HepG2 (cell line): ENCODE data around the gene RP2. TPM values are rescaled to one million over a fixed set of nuclear protein-coding genes. Genes with fewer than 3 reads are reported as not detected.

Experiments used
- ATAC-seq: fragments of 200-7000 bp; cut with Tn5 transposase; 3 replicates; pipeline ENCODE4 v1.9.1; 2020; ENCODE audit warnings: mild to moderate bottlenecking, moderate library complexity
- BruUV-seq: library from RNA; stranded (reverse); fragments of 400-500 nt; replicated peaks from 2 replicates; lab custom pipeline; 2021; lab: Mats Ljungman, UMichigan
- CTCF ChIA-PET: fragments of 300-600 bp; formaldehyde crosslinking; extraction: SDS; loops from one replicate; lab custom pipeline; 2021; ENCODE audit warnings: low total read pairs, inconsistent platforms, low intra/inter-chr PET ratio; lab: Yijun Ruan, JAX
- POLR2A ChIA-PET: fragments of 350-600 bp; sonication (Branson Sonifier 250); formaldehyde crosslinking; loops from one replicate; lab custom pipeline; 2020; ENCODE audit warnings: antibody characterized with exemption, inconsistent platforms; lab: Yijun Ruan, JAX
- DNase-seq: peaks from one replicate; pipeline ENCODE4 v3.0.0-alpha.2; 2015; ENCODE audit warnings: low spot score
- FAIRE-seq: peaks from 3 replicates; lab custom pipeline; 2011; peaks lifted over from hg19 to GRCh38; lab: Jason Lieb, UNC
- H2AFZ ChIP-seq: one replicate; pipeline ENCODE4 v1.6.1; 2011; ENCODE audit warnings: low read length, inconsistent platforms
- H3K27ac ChIP-seq: fragments of 300-600 bp; 3 replicates; pipeline ENCODE4 v1.8.0; 2011; ENCODE audit warnings: mixed run types, mild to moderate bottlenecking, mixed read lengths, low read length, inconsistent platforms; ENCODE audit not compliant: insufficient read depth; ENCODE audit errors: extremely low read length
- H3K27me3 ChIP-seq, 2 experiments: fragments of 200-600 bp in 1 of 2; 2 replicates in 1 of 2; 3 replicates in 1 of 2; pipeline versions ENCODE4 v1.6.0 to v1.8.0; 2011; ENCODE audit warnings: low read length in 2 of 2, mild to moderate bottlenecking in 2 of 2, moderate library complexity in 2 of 2, inconsistent platforms in 1 of 2; ENCODE audit not compliant: insufficient read depth in 2 of 2, control insufficient read depth in 1 of 2
- H3K36me3 ChIP-seq, 2 experiments: fragments of 200-600 bp in 1 of 2; replicated peaks in 1 of 2; 2 replicates in 1 of 2; 3 replicates in 1 of 2; pipeline versions ENCODE4 v1.5.1 to v1.8.0; 2011; ENCODE audit warnings: low read length in 2 of 2, inconsistent platforms in 1 of 2; ENCODE audit not compliant: insufficient read depth in 2 of 2, control insufficient read depth in 1 of 2
- H3K4me1 ChIP-seq: 2 replicates; pipeline ENCODE4 v1.5.1; 2012; ENCODE audit warnings: low read length, inconsistent platforms; ENCODE audit not compliant: insufficient read depth
- H3K4me2 ChIP-seq: 2 replicates; pipeline ENCODE4 v1.6.0; 2011; ENCODE audit warnings: low read depth, low read length, inconsistent platforms
- H3K4me3 ChIP-seq, 3 experiments: fragments of 200-600 bp in 1 of 3; sonication (generic), shearing (Covaris generic) in 1 of 3; replicated peaks in 1 of 3; 2 replicates each; pipeline ENCODE4 v1.5.1; 2011 to 2016; ENCODE audit warnings: low read length in 3 of 3, inconsistent platforms in 2 of 3, low read depth in 2 of 3, mild to moderate bottlenecking in 2 of 3, control low read depth in 1 of 3, mixed read lengths in 1 of 3; ENCODE audit not compliant: insufficient read depth in 1 of 3
- H3K79me2 ChIP-seq: one replicate; pipeline ENCODE4 v1.6.1; 2011; ENCODE audit warnings: low read length, inconsistent platforms; ENCODE audit not compliant: insufficient read depth
- H3K9ac ChIP-seq: 2 replicates; pipeline ENCODE4 v1.6.0; 2011; ENCODE audit warnings: mild to moderate bottlenecking, low read depth, low read length, inconsistent platforms; ENCODE audit not compliant: insufficient read depth
- H3K9me3 ChIP-seq: 2 replicates; pipeline ENCODE4 v1.5.1; 2012; ENCODE audit warnings: mild to moderate bottlenecking, low read length
- H4K20me1 ChIP-seq: 2 replicates; pipeline ENCODE4 v1.6.0; 2011; ENCODE audit warnings: inconsistent platforms, mild to moderate bottlenecking, low read length, moderate library complexity; ENCODE audit not compliant: insufficient read depth
- BORCS8-MEF2B ChIP-seq: sonication (generic); formaldehyde crosslinking; IDR thresholded peaks from 2 replicates; pipeline ENCODE4 v1.8.0; 2022; ENCODE audit warnings: mild to moderate bottlenecking, missing genetic modification reagents
- CHD4 ChIP-seq: fragments of 200-600 bp; sonication (generic); IDR thresholded peaks from 2 replicates; pipeline ENCODE4 v1.7.0; 2017; ENCODE audit warnings: mild to moderate bottlenecking, low read length, borderline replicate concordance
- EZH2 ChIP-seq: conservative IDR thresholded peaks from 2 replicates; pipeline ENCODE4 v1.6.1; 2012; ENCODE audit warnings: mild to moderate bottlenecking, low read depth, low read length, moderate library complexity
- HNF4A ChIP-seq: sonication (generic); formaldehyde crosslinking; IDR thresholded peaks from 2 replicates; pipeline ENCODE4 v1.4.0; 2020; ENCODE audit warnings: missing genetic modification reagents
- LBX2 ChIP-seq: sonication (generic); formaldehyde crosslinking; IDR thresholded peaks from 2 replicates; pipeline ENCODE4 v1.5.0; 2020; ENCODE audit warnings: missing genetic modification reagents, mild to moderate bottlenecking, borderline replicate concordance
- MYPOP ChIP-seq: sonication (generic); formaldehyde crosslinking; IDR thresholded peaks from 2 replicates; pipeline ENCODE4 v1.8.1; 2023; ENCODE audit warnings: mild to moderate bottlenecking, moderate library complexity, missing genetic modification reagents
- RXRB ChIP-seq: IDR thresholded peaks from 2 replicates; pipeline ENCODE4 v1.6.1; 2016; ENCODE audit warnings: borderline replicate concordance, missing genetic modification reagents, missing compliant biosample characterization
- ZFP62 ChIP-seq: sonication (generic); formaldehyde crosslinking; IDR thresholded peaks from 2 replicates; pipeline ENCODE4 v1.4.0; 2020; ENCODE audit warnings: missing genetic modification reagents
- ZNF317 ChIP-seq: sonication (generic); formaldehyde crosslinking; IDR thresholded peaks from 2 replicates; pipeline ENCODE4 v1.5.0; 2020; ENCODE audit warnings: mild to moderate bottlenecking, missing genetic modification reagents
- ZNF331 ChIP-seq: sonication (generic); formaldehyde crosslinking; IDR thresholded peaks from 2 replicates; pipeline ENCODE4 v1.4.0; 2020; ENCODE audit warnings: missing genetic modification reagents
- ZNF7 ChIP-seq: IDR thresholded peaks from 2 replicates; pipeline ENCODE4 v1.6.1; 2016; ENCODE audit warnings: missing biosample characterization, missing genetic modification reagents
- ZZZ3 ChIP-seq: sonication (generic); formaldehyde crosslinking; IDR thresholded peaks from 2 replicates; pipeline ENCODE4 v1.4.0; 2020; ENCODE audit warnings: missing genetic modification reagents, mild to moderate bottlenecking, borderline replicate concordance
- in situ Hi-C: cut with HindIII; loops from 2 replicates; pipeline ENCODE4 v1.10.0; 2017; ENCODE audit warnings: low pct_unique_long_range_greater_than_20kb; ENCODE audit not compliant: extremely low pct_ligation_motif_present
- intact Hi-C: fragments of 100-400 bp; cut with micrococcal nuclease; formaldehyde crosslinking; loops from one replicate; pipeline ENCODE4 v1.10.0; 2022; ENCODE audit not compliant: unreplicated experiment
- polyA plus RNA-seq, 8 experiments: library from polyadenylated mRNA; depleted of rRNA in 3 of 8; stranded (reverse) in 7 of 8; unstranded in 1 of 8; fragments of >200 nt; fragmentation: Illumina TruSeq in 4 of 8; extraction: Trizol in 4 of 8; gene quantifications; 2 replicates each; pipeline versions ENCODE4 v1.2.1 to v1.2.3, GENCODE V29; 2011 to 2016; ENCODE audit warnings: low read depth in 4 of 8, missing spikeins in 1 of 8, mixed read lengths in 1 of 8; ENCODE audit not compliant: insufficient read depth in 1 of 8
- total RNA-seq, 5 experiments: library from RNA; depleted of rRNA; stranded (reverse); fragments of >200 nt; fragmentation: Illumina TruSeq; extraction: Trizol; gene quantifications; 2 replicates each; pipeline ENCODE4 v1.2.3, GENCODE V29; 2016; ENCODE audit warnings: low read depth in 1 of 5
- TF ChIP-seq, protein P1 (sequence below): sonication (generic); formaldehyde crosslinking; IDR thresholded peaks from 2 replicates; pipeline ENCODE4 v1.4.0; 2020; ENCODE audit warnings: missing genetic modification reagents
- TF ChIP-seq, protein P2 (sequence below): sonication (generic); formaldehyde crosslinking; IDR thresholded peaks from 2 replicates; pipeline ENCODE4 v1.8.0; 2022; ENCODE audit warnings: mild to moderate bottlenecking, missing genetic modification reagents, moderate library complexity

RP2 gene
- total and polyA plus RNA-seq, 2 of the 13 experiments (the other 11 are each of a cell fraction or from before 2014, with no cell fraction given), result 5.0 to 9.9 TPM

DNA sequence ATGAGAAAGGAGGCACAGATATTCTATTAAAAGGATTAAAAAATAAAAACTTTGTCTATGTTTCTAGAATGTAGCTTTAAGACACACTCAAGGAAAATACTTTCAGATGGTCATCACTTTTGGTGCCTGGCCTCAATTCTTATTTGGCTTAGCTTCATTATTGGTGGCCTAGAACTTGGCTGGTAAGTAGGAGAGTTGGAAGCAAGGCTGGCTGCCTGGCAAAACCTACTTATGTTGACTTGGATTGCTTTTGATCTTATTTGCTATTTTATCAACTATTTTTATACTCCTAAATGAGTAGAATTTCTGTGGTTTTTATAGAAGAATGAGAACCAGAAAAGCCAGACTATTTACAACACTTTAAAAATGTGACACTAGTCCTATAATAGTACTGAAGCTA lies 40.1 kb downstream of the RP2 start:
- H3K36me3 ChIP-seq, result no peaks in the 10 kb centered on the region
- TF ChIP-seq HNF4A (no peak), ZFP62 (CRISPR knock-in tag) (no peak), ZZZ3 (CRISPR knock-in tag) (no peak), RXRB (CRISPR knock-in tag) (no peak), ZNF331 (CRISPR knock-in tag) (no peak), EZH2 (no peak), ZNF317 (CRISPR knock-in tag) (no peak), ZNF7 (CRISPR knock-in tag) (no peak), CHD4 (no peak), LBX2 (CRISPR knock-in tag) (no peak), MYPOP (CRISPR knock-in tag) (no peak), BORCS8-MEF2B (CRISPR knock-in tag) (no peak)
- TF ChIP-seq, protein P1, sequence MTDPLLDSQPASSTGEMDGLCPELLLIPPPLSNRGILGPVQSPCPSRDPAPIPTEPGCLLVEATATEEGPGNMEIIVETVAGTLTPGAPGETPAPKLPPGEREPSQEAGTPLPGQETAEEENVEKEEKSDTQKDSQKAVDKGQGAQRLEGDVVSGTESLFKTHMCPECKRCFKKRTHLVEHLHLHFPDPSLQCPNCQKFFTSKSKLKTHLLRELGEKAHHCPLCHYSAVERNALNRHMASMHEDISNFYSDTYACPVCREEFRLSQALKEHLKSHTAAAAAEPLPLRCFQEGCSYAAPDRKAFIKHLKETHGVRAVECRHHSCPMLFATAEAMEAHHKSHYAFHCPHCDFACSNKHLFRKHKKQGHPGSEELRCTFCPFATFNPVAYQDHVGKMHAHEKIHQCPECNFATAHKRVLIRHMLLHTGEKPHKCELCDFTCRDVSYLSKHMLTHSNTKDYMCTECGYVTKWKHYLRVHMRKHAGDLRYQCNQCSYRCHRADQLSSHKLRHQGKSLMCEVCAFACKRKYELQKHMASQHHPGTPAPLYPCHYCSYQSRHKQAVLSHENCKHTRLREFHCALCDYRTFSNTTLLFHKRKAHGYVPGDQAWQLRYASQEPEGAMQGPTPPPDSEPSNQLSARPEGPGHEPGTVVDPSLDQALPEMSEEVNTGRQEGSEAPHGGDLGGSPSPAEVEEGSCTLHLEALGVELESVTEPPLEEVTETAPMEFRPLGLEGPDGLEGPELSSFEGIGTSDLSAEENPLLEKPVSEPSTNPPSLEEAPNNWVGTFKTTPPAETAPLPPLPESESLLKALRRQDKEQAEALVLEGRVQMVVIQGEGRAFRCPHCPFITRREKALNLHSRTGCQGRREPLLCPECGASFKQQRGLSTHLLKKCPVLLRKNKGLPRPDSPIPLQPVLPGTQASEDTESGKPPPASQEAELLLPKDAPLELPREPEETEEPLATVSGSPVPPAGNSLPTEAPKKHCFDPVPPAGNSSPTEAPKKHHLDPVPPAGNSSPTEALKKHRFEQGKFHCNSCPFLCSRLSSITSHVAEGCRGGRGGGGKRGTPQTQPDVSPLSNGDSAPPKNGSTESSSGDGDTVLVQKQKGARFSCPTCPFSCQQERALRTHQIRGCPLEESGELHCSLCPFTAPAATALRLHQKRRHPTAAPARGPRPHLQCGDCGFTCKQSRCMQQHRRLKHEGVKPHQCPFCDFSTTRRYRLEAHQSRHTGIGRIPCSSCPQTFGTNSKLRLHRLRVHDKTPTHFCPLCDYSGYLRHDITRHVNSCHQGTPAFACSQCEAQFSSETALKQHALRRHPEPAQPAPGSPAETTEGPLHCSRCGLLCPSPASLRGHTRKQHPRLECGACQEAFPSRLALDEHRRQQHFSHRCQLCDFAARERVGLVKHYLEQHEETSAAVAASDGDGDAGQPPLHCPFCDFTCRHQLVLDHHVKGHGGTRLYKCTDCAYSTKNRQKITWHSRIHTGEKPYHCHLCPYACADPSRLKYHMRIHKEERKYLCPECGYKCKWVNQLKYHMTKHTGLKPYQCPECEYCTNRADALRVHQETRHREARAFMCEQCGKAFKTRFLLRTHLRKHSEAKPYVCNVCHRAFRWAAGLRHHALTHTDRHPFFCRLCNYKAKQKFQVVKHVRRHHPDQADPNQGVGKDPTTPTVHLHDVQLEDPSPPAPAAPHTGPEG (CRISPR knock-in tag), result no peak
- TF ChIP-seq, protein P2, sequence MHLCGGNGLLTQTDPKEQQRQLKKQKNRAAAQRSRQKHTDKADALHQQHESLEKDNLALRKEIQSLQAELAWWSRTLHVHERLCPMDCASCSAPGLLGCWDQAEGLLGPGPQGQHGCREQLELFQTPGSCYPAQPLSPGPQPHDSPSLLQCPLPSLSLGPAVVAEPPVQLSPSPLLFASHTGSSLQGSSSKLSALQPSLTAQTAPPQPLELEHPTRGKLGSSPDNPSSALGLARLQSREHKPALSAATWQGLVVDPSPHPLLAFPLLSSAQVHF, result no peak
- no peak overlapping the region for H3K4me2 ChIP-seq
- in situ Hi-C loops (no loop called here), intact Hi-C loops (no loop called here)
- DNase-seq (no peak), ATAC-seq (no peak), FAIRE-seq (no peak)
- no peaks in the 10 kb centered on the region for H4K20me1 ChIP-seq
- ChIA-PET POLR2A (no interaction called here), CTCF (no interaction called here)
- H3K4me1 ChIP-seq, result no peaks in the 10 kb centered on the region
- no peak overlapping the region for H3K4me3 ChIP-seq
- BruUV-seq, result no TSS peak
- H2AFZ ChIP-seq, result no peak overlapping the region
- H3K27me3 ChIP-seq, result no peaks in the 10 kb centered on the region
- H3K9me3 ChIP-seq, result no peaks in the 10 kb centered on the region
- no peaks in the 10 kb centered on the region for H3K79me2 ChIP-seq
- H3K9ac ChIP-seq, result no peak overlapping the region
- H3K27ac ChIP-seq, result no peak overlapping the region
